NCI-H2171 treated with DMSO at 0.1 percent for 48 hours (cell line): ENCODE data around the gene GNG3.
"Not testable (repeated sequence)": the region's sequence is repeated elsewhere in the genome, so short reads cannot be mapped to it uniquely, and the experiment has no call there.

Source experiments
- DNase-seq: peaks from one replicate; lab custom pipeline; 2025; lab: John Stamatoyannopoulos, UW

The GNG3 gene

GRCh38 chr11:62707277-62707861 lies at the start of gene GNG3, which contains the start of gene BSCL2:
Gene GNG3, plus strand, starts transcription at chr11:62707676. Its CDS starts 620 bp downstream, at chr11:62708296.
Gene BSCL2, minus strand, starts transcription at chr11:62707424. Its CDS starts 229 bp downstream, at chr11:62707195.
- DNase-seq = no peak

GRCh38 chr11:62664405-62665074 lies 42.9 kb upstream of the GNG3 start:
- peak; percentile 88 for DNase-seq

- DNase-seq = peak; percentile 92
These were observed 42.3 kb upstream of the GNG3 start, which contains the start of the genes C11orf98 and CSKMT for GRCh38 chr11:62665075-62665598. Gene C11orf98, minus strand, starts transcription at chr11:62665210. Its CDS starts 41 bp downstream, at chr11:62665169. Gene CSKMT, plus strand, starts transcription at chr11:62665312. Its CDS starts 568 bp downstream, at chr11:62665880.

- peak; percentile 43 for DNase-seq
These were observed 41.7 kb upstream of the GNG3 start for GRCh38 chr11:62665599-62666258.

- DNase-seq = no peak
These were observed 41.1 kb upstream of the GNG3 start for GRCh38 chr11:62666259-62666926.

GRCh38 chr11:62667460-62667859 lies 40.0 kb upstream of the GNG3 start:
- no peak for DNase-seq

GRCh38 chr11:62669420-62670161 lies 37.9 kb upstream of the GNG3 start:
- peak; percentile 22 for DNase-seq

- DNase-seq = no peak
These were observed 36.3 kb upstream of the GNG3 start for GRCh38 chr11:62671236-62671607.

GRCh38 chr11:62671608-62672389 lies 35.7 kb upstream of the GNG3 start, which contains the start of the genes LBHD1 and UQCC3:
Gene LBHD1, minus strand, starts transcription at chr11:62672267. Its CDS starts 2,236 bp downstream, at chr11:62670031.
Gene UQCC3, plus strand, starts transcription at chr11:62671673. Its CDS starts 73 bp downstream, at chr11:62671746.
- DNase-seq = peak; percentile 89

- DNase-seq = no peak
These were observed 34.3 kb upstream of the GNG3 start for GRCh38 chr11:62673196-62673525.

GRCh38 chr11:62675415-62675814 lies 32.1 kb upstream of the GNG3 start:
- DNase-seq = not testable (repeated sequence)

GRCh38 chr11:62676698-62677097 lies 30.8 kb upstream of the GNG3 start:
- DNase-seq = no peak

- DNase-seq = peak; percentile 52
These were observed 30.3 kb upstream of the GNG3 start for GRCh38 chr11:62677156-62677555.

GRCh38 chr11:62677714-62678113 lies 29.8 kb upstream of the GNG3 start:
- DNase-seq = no peak

GRCh38 chr11:62678433-62678769 lies 29.1 kb upstream of the GNG3 start:
- DNase-seq = no peak

GRCh38 chr11:62678770-62679696 lies 28.4 kb upstream of the GNG3 start, which contains the start of gene UBXN1:
Gene UBXN1, minus strand, starts transcription at chr11:62679073. Its CDS starts 150 bp downstream, at chr11:62678923.
- DNase-seq = peak; percentile 94

- peak; percentile 52 for DNase-seq
These were observed 26.6 kb upstream of the GNG3 start for GRCh38 chr11:62680825-62681240.

- DNase-seq = no peak
These were observed 25.0 kb upstream of the GNG3 start for GRCh38 chr11:62682518-62682917.
